Activated naive CD4-positive, alpha-beta T cell treated with anti-CD3 and anti-CD28 coated beads for 36 hours (primary cell): ENCODE data around the gene OPA3. TPM values are rescaled to one million over a fixed set of nuclear protein-coding genes. Genes with fewer than 3 reads are reported as not detected.

Source experiments
- CTCF ChIA-PET: fragments of 350-600 bp; sonication (Branson Sonifier 250); formaldehyde crosslinking; loops from one replicate; lab custom pipeline; 2021; ENCODE audit warnings: antibody characterized with exemption; lab: Charles Lee
- DNase-seq: peaks from one replicate; pipeline ENCODE4 v3.0.0-alpha.2; 2020
- H3K27ac Mint-ChIP-seq: one replicate; pipeline ENCODE4 v1.8.0; 2021; ENCODE audit warnings: mild to moderate bottlenecking, mixed read lengths
- H3K27me3 Mint-ChIP-seq: one replicate; pipeline ENCODE4 v1.8.0; 2021; ENCODE audit warnings: low read depth, mixed read lengths
- H3K36me3 Mint-ChIP-seq: one replicate; pipeline ENCODE4 v1.8.0; 2021; ENCODE audit warnings: low read depth, mixed read lengths
- H3K4me1 Mint-ChIP-seq: one replicate; pipeline ENCODE4 v1.8.0; 2021; ENCODE audit warnings: low read depth, mixed read lengths
- H3K4me3 Mint-ChIP-seq: one replicate; pipeline ENCODE4 v1.8.0; 2021; ENCODE audit warnings: mild to moderate bottlenecking, moderate library complexity, mixed read lengths
- H3K9me3 Mint-ChIP-seq: one replicate; pipeline ENCODE4 v1.8.0; 2021; ENCODE audit warnings: mixed read lengths
- intact Hi-C: fragments of 100-400 bp; cut with micrococcal nuclease; formaldehyde crosslinking; loops from one replicate; pipeline ENCODE4 v1.15.1; 2023
- total RNA-seq, 2 experiments: library from RNA; stranded (reverse); gene quantifications; one replicate each; pipeline ENCODE4 v1.2.3, GENCODE V29; 2021

OPA3 gene
- total RNA-seq, 2 experiments from 2014 or later: 12.4 to 12.7 TPM

DNA sequence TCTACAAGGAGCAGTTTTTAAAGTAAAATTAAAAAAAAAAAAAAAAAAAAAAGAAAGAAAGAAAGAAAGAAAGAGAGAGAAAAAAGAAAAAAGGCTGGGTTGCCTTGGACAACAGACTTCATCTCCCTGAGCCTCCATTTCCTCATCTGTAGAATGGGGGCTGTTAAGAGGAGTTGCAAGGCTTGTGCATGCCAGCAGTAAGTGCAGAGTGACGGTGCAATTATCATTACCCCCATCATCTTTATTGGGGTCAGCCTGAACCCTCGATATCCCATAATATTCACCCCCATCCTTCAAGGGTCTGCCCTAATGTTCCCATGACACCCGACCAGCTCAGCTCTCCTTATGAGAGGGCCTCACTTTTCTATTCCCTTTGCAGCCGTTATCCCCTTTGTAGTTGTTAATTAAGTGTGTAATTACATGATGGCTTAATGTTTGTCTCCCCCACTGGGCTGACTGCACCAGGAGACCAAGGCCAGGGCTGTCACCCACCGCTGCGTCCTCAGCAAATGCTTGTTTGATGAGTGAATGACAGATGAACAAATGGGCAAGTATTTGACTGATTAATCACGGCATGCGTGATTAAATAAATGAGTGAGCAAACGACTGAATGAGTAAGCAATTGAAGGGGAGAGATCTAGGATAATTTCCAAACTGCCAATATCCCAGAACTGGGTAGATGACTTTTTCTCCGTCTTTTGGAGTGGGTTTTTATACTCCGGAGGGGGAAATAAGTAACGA is 106.7 kb downstream of the OPA3 start:
- intact Hi-C loops: loop anchor here (1.0 to 5.0 kb wide), 7 partner anchors 9 to 226 kb away; partner anchors contain the start of genes MARK4 and VASP
- peaks cover under 1% of the 10 kb centered on the region for H3K36me3 Mint-ChIP-seq
- CTCF ChIA-PET: interaction anchor here (0.7 to 18.6 kb wide), 16 partner anchors 10 to 215 kb away, joined by 3 to 351 read pairs (median 4); partner anchors contain the start of genes FOSB, PPP1R13L and QPCTL
- peaks cover 5% of the 10 kb centered on the region for H3K27me3 Mint-ChIP-seq
- H3K4me1 Mint-ChIP-seq: peaks cover 23% of the 10 kb centered on the region
- DNase-seq: peak; percentile 56
- H3K4me3 Mint-ChIP-seq: peak overlapping the region; percentile 54
- no peaks in the 10 kb centered on the region for H3K9me3 Mint-ChIP-seq
- H3K27ac Mint-ChIP-seq: peak overlapping the region; percentile 95

Other genes with a start within 250 kb of the OPA3 start
- not detected for gene KLC3, start 244.1 kb downstream of the OPA3 start, total RNA-seq
- 10 to 100 TPM; 20.6 to 22.9 TPM for gene ERCC2, start 214.2 kb downstream of the OPA3 start, total RNA-seq
- gene PPP1R13L, start 179.7 kb downstream of the OPA3 start, total RNA-seq: 1 to 10 TPM; 4.0 to 4.8 TPM
- 1 to 10 TPM; 7.4 to 7.6 TPM for gene POLR1G, start 178.2 kb downstream of the OPA3 start, total RNA-seq
- 10 to 100 TPM; 28.9 to 30.7 TPM for gene ERCC1, start 160.9 kb downstream of the OPA3 start, total RNA-seq
- gene FOSB, start 116.8 kb downstream of the OPA3 start, total RNA-seq: 1 to 10 TPM; 8.0 to 8.7 TPM
- gene RTN2, start 87.8 kb downstream of the OPA3 start, total RNA-seq: under 1 TPM; 0.69 to 0.84 TPM
- gene PPM1N, start 86.4 kb downstream of the OPA3 start, total RNA-seq: 1 to 10 TPM; 2.3 to 2.5 TPM
- 10 to 100 TPM; 94.5 to 99.6 TPM for gene VASP, start 77.3 kb downstream of the OPA3 start, total RNA-seq
- not detected for gene GPR4, start 17.4 kb upstream of the OPA3 start, total RNA-seq
- 100 to 1,000 TPM; 145 to 159 TPM for gene EML2, start 54.6 kb upstream of the OPA3 start, total RNA-seq
- 1 to 10 TPM; 1.8 to 2.3 TPM for gene GIPR, start 83.4 kb upstream of the OPA3 start, total RNA-seq
- 100 to 1,000 TPM; 976 to 988 TPM for gene SNRPD2, start 107.2 kb upstream of the OPA3 start, total RNA-seq
- 10 to 100 TPM; 12.0 to 14.1 TPM for gene QPCTL, start 107.9 kb upstream of the OPA3 start, total RNA-seq
- gene FBXO46, start 146.1 kb upstream of the OPA3 start, total RNA-seq: 10 to 100 TPM; 21.8 to 23.2 TPM
- not detected for gene MEIOSIN, start 148.6 kb upstream of the OPA3 start, total RNA-seq
- 1 to 10 TPM; 1.8 to 2.2 TPM for gene SIX5, start 184.4 kb upstream of the OPA3 start, total RNA-seq
- 1 to 10 TPM; 6.1 TPM for gene DMPK, start 197.7 kb upstream of the OPA3 start, total RNA-seq
- 10 to 100 TPM; 28.6 to 29.1 TPM for gene DMWD, start 208.0 kb upstream of the OPA3 start, total RNA-seq
- gene RSPH6A, start 230.5 kb upstream of the OPA3 start, total RNA-seq: under 1 TPM in 1 of 2 experiments, not detected in 1; 0.17 TPM